ENCODE data around the gene TMEM175. TPM values are rescaled to one million over a fixed set of nuclear protein-coding genes. Genes with fewer than 3 reads are reported as not detected.

TMEM175 gene, protein sequence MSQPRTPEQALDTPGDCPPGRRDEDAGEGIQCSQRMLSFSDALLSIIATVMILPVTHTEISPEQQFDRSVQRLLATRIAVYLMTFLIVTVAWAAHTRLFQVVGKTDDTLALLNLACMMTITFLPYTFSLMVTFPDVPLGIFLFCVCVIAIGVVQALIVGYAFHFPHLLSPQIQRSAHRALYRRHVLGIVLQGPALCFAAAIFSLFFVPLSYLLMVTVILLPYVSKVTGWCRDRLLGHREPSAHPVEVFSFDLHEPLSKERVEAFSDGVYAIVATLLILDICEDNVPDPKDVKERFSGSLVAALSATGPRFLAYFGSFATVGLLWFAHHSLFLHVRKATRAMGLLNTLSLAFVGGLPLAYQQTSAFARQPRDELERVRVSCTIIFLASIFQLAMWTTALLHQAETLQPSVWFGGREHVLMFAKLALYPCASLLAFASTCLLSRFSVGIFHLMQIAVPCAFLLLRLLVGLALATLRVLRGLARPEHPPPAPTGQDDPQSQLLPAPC
- 13.3 and 15.1 TPM in 2 replicates for total RNA-seq

DNA sequence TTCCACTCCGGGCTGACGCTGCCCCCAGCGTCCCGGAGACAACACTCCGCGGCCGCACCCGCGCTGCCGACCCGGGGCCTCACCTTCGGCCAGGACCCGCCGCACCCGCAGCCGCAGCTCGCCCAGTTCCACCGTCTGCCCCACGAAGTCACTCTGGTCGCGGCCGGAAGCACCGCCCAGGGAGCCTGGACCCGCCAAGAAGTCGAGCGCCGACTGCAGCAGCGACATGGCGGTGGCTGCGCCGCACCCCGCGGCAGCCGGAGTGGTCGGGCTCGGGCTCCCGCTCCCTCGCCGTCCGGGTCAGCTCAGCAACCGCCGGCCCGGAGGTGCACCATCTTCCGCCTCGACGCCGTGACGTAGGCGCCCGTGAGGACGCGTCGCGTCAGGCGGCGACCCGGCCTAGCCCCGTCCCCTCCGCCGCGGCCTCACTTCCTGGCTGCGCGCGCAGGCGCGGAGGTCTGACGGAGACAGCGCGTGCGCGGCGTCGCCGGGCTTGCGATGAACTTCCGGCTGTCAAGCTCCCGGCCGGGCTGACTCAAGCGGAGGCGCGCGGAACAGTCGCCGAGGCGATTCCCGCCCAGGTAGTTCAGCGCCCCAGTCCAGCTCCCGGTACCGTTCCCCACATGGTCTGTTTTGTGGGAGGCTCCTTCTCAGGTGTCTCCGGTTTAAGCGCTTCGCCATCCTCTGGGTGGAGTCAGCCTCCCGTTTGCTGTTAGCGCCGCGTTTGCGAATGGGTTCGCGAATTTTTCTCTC is at the start of gene TMEM175, which contains the start of gene GAK:
TMEM175 (plus strand) TSS at position 501 of the 753 bp plus-strand sequence. CDS start 15,280 bp downstream, outside the sequence.
GAK (minus strand) TSS at position 357 of the 753 bp plus-strand sequence; CDS start at position 228, 129 bp downstream.

DNA sequence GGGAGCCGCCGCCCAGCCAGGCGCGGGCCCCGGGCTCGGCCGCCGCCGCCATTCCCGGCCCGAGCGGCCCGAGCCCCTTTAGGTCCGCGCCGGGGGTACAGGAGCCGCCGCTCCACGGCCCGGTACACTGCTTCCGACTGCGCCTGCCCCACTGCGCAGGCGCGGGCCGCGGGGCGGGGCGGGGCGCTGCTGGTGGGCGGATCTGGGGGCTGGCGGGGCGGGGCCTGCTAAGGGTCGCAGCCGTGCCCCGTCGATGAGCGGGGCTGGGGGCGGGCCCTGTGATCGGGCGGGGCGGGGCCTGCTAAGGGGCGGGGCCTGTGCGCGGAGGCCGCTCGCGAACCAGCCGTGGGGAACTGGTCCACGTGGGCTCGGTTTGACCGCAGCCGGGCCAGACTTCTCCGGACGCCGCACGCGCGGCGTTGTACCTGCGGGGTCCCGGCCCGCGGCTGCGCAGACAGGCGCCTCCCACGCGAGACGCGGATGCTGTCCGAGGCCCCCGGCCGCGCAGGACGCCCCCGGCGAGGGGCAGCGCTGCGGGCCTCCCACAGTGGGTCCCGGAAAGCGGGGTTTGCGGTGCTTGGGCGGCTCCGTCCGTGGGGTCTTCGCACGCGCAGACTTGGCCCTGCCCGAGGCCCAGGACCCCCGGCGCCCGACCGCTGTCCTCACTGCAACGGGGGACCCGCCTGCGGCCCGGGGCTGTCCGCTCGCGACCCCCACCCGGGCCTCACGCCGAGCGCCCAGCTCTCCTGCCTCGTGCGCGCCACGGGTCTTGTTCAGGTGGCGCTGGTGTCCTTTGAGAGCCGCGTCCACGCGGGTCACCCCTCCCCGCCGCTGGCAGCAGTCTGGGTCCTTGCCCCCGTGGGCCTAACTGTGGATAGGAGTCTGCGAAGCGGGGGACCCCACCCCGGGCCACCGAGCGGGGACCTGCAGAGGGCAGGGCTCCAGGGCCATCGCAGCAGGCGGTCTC is 41.5 kb downstream of the TMEM175 start, which contains the start of gene DGKQ:
DGKQ (minus strand) TSS at position 139 of the 967 bp plus-strand sequence; CDS start at position 52, 87 bp downstream.

DNA sequence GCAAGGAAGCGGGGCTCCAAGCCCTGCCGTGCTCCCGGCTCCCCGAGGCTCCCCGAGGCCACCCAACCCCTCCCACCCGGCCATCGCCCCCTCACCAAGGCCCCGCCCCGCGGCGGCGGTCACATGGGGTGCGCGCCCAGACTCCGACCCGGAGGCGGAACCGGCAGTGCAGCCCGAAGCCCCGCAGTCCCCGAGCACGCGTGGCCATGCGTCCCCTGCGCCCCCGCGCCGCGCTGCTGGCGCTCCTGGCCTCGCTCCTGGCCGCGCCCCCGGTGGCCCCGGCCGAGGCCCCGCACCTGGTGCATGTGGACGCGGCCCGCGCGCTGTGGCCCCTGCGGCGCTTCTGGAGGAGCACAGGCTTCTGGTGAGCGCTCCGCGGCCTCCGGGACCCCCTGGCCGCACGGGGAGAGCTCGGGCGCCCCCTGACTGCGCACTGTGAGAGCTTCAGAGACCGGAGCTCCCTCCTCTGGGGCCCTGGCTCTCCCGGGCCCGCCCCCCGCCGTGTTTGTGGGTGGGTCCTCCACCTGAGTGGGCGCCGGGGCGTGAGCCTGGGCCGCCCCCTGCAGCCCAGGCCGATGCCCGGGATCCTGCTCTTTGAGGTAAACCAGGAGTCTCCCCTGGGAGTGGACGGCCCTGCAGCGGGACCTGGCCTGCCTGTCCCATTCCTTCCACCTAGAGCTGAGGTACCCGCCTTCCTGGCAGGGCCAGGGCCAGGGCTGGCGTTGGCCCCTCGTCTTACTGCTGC is 54.8 kb downstream of the TMEM175 start, which contains the start of gene IDUA:
IDUA (plus strand) TSS at position 166 of the 745 bp plus-strand sequence; CDS start at position 207, 41 bp downstream.

DNA sequence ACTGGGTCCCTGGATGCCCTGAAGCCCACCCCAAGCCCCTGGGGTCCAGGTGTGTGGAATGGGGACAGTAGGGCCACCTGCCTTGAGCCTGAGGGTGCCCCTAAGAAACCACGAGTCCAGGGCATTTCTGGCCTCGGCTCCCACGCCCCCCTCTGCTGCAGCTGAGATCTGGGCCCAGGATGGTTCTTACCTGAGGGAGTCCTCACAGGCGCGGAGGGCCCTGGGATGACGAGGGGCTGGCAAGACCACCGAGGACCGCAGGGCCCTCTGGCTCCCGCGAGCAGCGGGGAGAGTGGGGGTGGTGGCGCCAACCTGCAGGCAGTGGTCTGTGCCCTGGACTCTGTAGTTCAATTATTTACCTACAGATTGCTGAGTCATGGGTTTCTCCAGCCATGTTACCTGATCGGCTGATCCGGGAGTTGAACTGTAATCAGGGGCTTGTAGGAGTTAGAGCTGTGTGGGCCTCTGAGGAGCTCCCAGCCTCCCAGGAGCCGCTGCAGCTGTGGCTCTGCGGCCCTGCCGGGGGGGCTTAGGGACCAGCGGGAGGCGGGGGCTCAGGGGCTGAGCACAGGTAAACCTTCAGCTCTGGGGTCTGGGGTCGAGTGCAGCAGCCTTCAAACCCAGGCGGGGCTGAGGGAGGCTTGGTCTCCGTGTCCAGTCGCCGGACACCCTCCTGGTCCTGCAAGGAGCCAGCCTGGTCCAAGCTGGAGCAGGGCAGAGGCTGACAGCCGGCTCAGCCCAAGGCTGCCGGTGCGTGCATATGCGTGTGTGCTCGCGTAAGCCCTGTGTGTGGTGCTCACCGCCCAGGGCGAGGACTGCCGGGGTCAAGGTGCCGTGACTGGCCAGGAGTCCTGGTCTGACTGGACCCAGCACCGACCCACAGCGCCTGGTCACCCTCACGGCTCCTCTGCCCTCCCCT is 61.1 kb downstream of the TMEM175 start, which contains the start of gene SLC26A1:
SLC26A1 (minus strand) TSS at position 294 of the 919 bp plus-strand sequence. CDS start 1,701 bp downstream, outside the sequence.

Other genes with a start within 250 kb of the TMEM175 start
- 4.4 and 8.5 TPM in 2 replicates for gene SLC49A3, start 243.3 kb upstream of the TMEM175 start, total RNA-seq
- 41.0 and 44.3 TPM in 2 replicates for gene PCGF3, start 226.6 kb upstream of the TMEM175 start, total RNA-seq
- not detected in 2 replicates for gene CPLX1, start 106.3 kb upstream of the TMEM175 start, total RNA-seq
- 64.0 and 67.3 TPM in 2 replicates for gene GAK, start 144 bp upstream of the TMEM175 start, total RNA-seq
- 12.5 and 17.7 TPM in 2 replicates for gene DGKQ, start 41.1 kb downstream of the TMEM175 start, total RNA-seq
- gene IDUA, start 54.6 kb downstream of the TMEM175 start, total RNA-seq, result 15.8 and 19.6 TPM in 2 replicates
- gene SLC26A1, start 60.9 kb downstream of the TMEM175 start, total RNA-seq, result 0.16 and 0.36 TPM in 2 replicates
- 20.6 and 20.9 TPM in 2 replicates for gene FGFRL1, start 79.2 kb downstream of the TMEM175 start, total RNA-seq
- 1.6 and 3.4 TPM in 2 replicates for gene RNF212, start 181.1 kb downstream of the TMEM175 start, total RNA-seq
- gene SPON2, start 240.1 kb downstream of the TMEM175 start, total RNA-seq, result 226 and 238 TPM in 2 replicates

Measured in hair follicle dermal papilla cell (primary cell).